ENCODE results near the gene P3H2. TPM values are rescaled to one million over a fixed set of nuclear protein-coding genes. Genes with fewer than 3 reads are reported as not detected.

The P3H2 gene
- total RNA-seq, 1 experiment from 2014 or later, result 19.6 TPM

- DNase-seq (ENCODE audit: low spot score), result no peak
- H3K9me3 ChIP-seq (ENCODE audit: low read depth, low read length, poor library complexity, severe bottlenecking), result no peaks in the 10 kb centered on the region
- POLR2A ChIA-PET (ENCODE audit: low non-redundant PET), result no interaction called here
- intact Hi-C loops (cut with micrococcal nuclease; ENCODE audit: unreplicated experiment), result no loop called here
- no peaks in the 10 kb centered on the region for H3K36me3 ChIP-seq (ENCODE audit: insufficient read depth, low read length, poor library complexity, severe bottlenecking)
- H3K4me3 ChIP-seq (ENCODE audit: low read depth, low read length, poor library complexity, severe bottlenecking), result no peak overlapping the region
- CTCF ChIA-PET, result no interaction called here
- H3K27me3 ChIP-seq (replicated peaks; ENCODE audit: insufficient read depth, low read depth, low read length, poor library complexity), result no peaks in the 10 kb centered on the region
- peaks cover 39% of the 10 kb centered on the region for H3K4me1 ChIP-seq (ENCODE audit: insufficient read depth, low read length, poor library complexity, severe bottlenecking)
- TF ChIP-seq, protein P1, sequence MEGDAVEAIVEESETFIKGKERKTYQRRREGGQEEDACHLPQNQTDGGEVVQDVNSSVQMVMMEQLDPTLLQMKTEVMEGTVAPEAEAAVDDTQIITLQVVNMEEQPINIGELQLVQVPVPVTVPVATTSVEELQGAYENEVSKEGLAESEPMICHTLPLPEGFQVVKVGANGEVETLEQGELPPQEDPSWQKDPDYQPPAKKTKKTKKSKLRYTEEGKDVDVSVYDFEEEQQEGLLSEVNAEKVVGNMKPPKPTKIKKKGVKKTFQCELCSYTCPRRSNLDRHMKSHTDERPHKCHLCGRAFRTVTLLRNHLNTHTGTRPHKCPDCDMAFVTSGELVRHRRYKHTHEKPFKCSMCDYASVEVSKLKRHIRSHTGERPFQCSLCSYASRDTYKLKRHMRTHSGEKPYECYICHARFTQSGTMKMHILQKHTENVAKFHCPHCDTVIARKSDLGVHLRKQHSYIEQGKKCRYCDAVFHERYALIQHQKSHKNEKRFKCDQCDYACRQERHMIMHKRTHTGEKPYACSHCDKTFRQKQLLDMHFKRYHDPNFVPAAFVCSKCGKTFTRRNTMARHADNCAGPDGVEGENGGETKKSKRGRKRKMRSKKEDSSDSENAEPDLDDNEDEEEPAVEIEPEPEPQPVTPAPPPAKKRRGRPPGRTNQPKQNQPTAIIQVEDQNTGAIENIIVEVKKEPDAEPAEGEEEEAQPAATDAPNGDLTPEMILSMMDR (conservative IDR thresholded peaks at IDR 0.05; ENCODE audit: low read depth, low read length), result no peak
- no peak for TF ChIP-seq EZH2 (IDR thresholded peaks at IDR 0.05; ENCODE audit: borderline replicate concordance, low read depth, low read length, poor library complexity, severe bottlenecking)
- no TSS peak for BruUV-seq (replicated peaks)
- H3K27ac ChIP-seq (ENCODE audit: low read depth, low read length, poor library complexity, severe bottlenecking), result no peak overlapping the region
Observed at GRCh38 chr3:190042558-190042957, 78.1 kb downstream of the P3H2 start.

- H3K4me1 ChIP-seq (ENCODE audit: insufficient read depth, low read length, poor library complexity, severe bottlenecking), result peaks cover 42% of the 10 kb centered on the region
- DNase-seq (ENCODE audit: low spot score), result peak; percentile 52
- ChIA-PET CTCF (no interaction called here), POLR2A (ENCODE audit: low non-redundant PET) (no interaction called here)
- H3K36me3 ChIP-seq (ENCODE audit: insufficient read depth, low read length, poor library complexity, severe bottlenecking), result no peaks in the 10 kb centered on the region
- no peak overlapping the region for H3K4me3 ChIP-seq (ENCODE audit: low read depth, low read length, poor library complexity, severe bottlenecking)
- no peak overlapping the region for H3K27ac ChIP-seq (ENCODE audit: low read depth, low read length, poor library complexity, severe bottlenecking)
- TF ChIP-seq EZH2 (IDR thresholded peaks at IDR 0.05; ENCODE audit: borderline replicate concordance, low read depth, low read length, poor library complexity, severe bottlenecking), result no peak
- TF ChIP-seq, protein P1 (conservative IDR thresholded peaks at IDR 0.05; ENCODE audit: low read depth, low read length), result no peak
- H3K27me3 ChIP-seq (replicated peaks; ENCODE audit: insufficient read depth, low read depth, low read length, poor library complexity), result no peaks in the 10 kb centered on the region
- no peaks in the 10 kb centered on the region for H3K9me3 ChIP-seq (ENCODE audit: low read depth, low read length, poor library complexity, severe bottlenecking)
- BruUV-seq (replicated peaks), result no TSS peak
- intact Hi-C loops (cut with micrococcal nuclease; ENCODE audit: unreplicated experiment), result no loop called here
Observed at GRCh38 chr3:190041333-190042041, 79.2 kb downstream of the P3H2 start.

GRCh38 chr3:190040145-190040544 is 80.6 kb downstream of the P3H2 start:
- no peak for DNase-seq (ENCODE audit: low spot score)
- POLR2A ChIA-PET (ENCODE audit: low non-redundant PET), result no interaction called here
- Histone ChIP-seq H3K9me3 (ENCODE audit: low read depth, low read length, poor library complexity, severe bottlenecking) (no peaks in the 10 kb centered on the region), H3K27ac (ENCODE audit: low read depth, low read length, poor library complexity, severe bottlenecking) (no peak overlapping the region), H3K4me3 (ENCODE audit: low read depth, low read length, poor library complexity, severe bottlenecking) (no peak overlapping the region), H3K4me1 (ENCODE audit: insufficient read depth, low read length, poor library complexity, severe bottlenecking) (peaks cover 42% of the 10 kb centered on the region), H3K36me3 (ENCODE audit: insufficient read depth, low read length, poor library complexity, severe bottlenecking) (no peaks in the 10 kb centered on the region), H3K27me3 (replicated peaks; ENCODE audit: insufficient read depth, low read depth, low read length, poor library complexity) (no peaks in the 10 kb centered on the region)
- BruUV-seq (replicated peaks), result no TSS peak
- TF ChIP-seq EZH2 (IDR thresholded peaks at IDR 0.05; ENCODE audit: borderline replicate concordance, low read depth, low read length, poor library complexity, severe bottlenecking), result no peak
- TF ChIP-seq, protein P1 (conservative IDR thresholded peaks at IDR 0.05; ENCODE audit: low read depth, low read length), result no peak
- CTCF ChIA-PET, result no interaction called here
- intact Hi-C loops (cut with micrococcal nuclease; ENCODE audit: unreplicated experiment), result no loop called here

Data from A673 (cell line).